Muscle of leg (tissue), 11 donors: ENCODE results near the gene RNF169. TPM values are rescaled to one million over a fixed set of nuclear protein-coding genes. Genes with fewer than 3 reads are reported as not detected.
A peak's percentile ranks its signal among the peaks of the same experiment; 100 is the strongest.

Source experiments
- DNase-seq: peaks from one replicate; pipeline ENCODE4 v3.0.0; 2013
- H3K27ac ChIP-seq: one replicate; pipeline ENCODE4 v1.5.1; 2013; ENCODE audit warnings: mild to moderate bottlenecking, low read length, control low read depth
- H3K27me3 ChIP-seq: one replicate; pipeline ENCODE4 v1.6.1; 2013; ENCODE audit warnings: low read length; ENCODE audit not compliant: control insufficient read depth, insufficient read depth
- H3K36me3 ChIP-seq: one replicate; pipeline ENCODE4 v1.6.1; 2013; ENCODE audit warnings: low read length; ENCODE audit not compliant: control insufficient read depth, insufficient read depth
- H3K4me1 ChIP-seq: one replicate; pipeline ENCODE4 v1.6.1; 2013; ENCODE audit warnings: low read length; ENCODE audit not compliant: control insufficient read depth, insufficient read depth
- H3K4me3 ChIP-seq: one replicate; pipeline ENCODE4 v1.5.1; 2013; ENCODE audit warnings: low read length, control low read depth
- H3K9me3 ChIP-seq: replicated peaks from 2 replicates; pipeline ENCODE4 v1.6.1; 2013; ENCODE audit warnings: low read depth, low read length; ENCODE audit not compliant: control insufficient read depth
- WGBS: methylation state at CpG from one replicate; pipeline ENCODE4 v1.1.5; 2013; ENCODE audit warnings: missing lambda C conversion rate; ENCODE audit not compliant: insufficient coverage; 5-methylcytosine and 5-hydroxymethylcytosine counted together
- polyA plus RNA-seq, 8 donors: library from polyadenylated mRNA; unstranded; fragments of 120-200 nt; gene quantifications; one replicate each; pipeline versions ENCODE4 v1.2.1 to v1.2.3, GENCODE V29; 2013; ENCODE audit warnings: inconsistent platforms in 1 of 8, low replicate concordance in 1 of 8; ENCODE audit not compliant: insufficient read length in 8 of 8, insufficient read depth in 1 of 8
- total RNA-seq: library from RNA; stranded (reverse); fragments of 120-200 nt; gene quantifications from one replicate; pipeline ENCODE4 v1.2.4, GENCODE V29; 2013

The RNF169 gene
- total and polyA plus RNA-seq, 9 donors, result 7.4 to 15.3 (median 11.7) TPM

- H3K36me3 ChIP-seq, result no peaks in the 10 kb centered on the region
- no peak overlapping the region for H3K27ac ChIP-seq
- no peaks in the 10 kb centered on the region for H3K4me1 ChIP-seq
- no peaks in the 10 kb centered on the region for H3K9me3 ChIP-seq
- 45% methylated on average over 2 of the region's 4 CpGs for WGBS
- H3K4me3 ChIP-seq, result no peak overlapping the region
- peak; percentile 25 for DNase-seq
- H3K27me3 ChIP-seq, result no peaks in the 10 kb centered on the region
Observed at GRCh38 chr11:74780248-74781005, 31.8 kb downstream of the RNF169 start.

DNA sequence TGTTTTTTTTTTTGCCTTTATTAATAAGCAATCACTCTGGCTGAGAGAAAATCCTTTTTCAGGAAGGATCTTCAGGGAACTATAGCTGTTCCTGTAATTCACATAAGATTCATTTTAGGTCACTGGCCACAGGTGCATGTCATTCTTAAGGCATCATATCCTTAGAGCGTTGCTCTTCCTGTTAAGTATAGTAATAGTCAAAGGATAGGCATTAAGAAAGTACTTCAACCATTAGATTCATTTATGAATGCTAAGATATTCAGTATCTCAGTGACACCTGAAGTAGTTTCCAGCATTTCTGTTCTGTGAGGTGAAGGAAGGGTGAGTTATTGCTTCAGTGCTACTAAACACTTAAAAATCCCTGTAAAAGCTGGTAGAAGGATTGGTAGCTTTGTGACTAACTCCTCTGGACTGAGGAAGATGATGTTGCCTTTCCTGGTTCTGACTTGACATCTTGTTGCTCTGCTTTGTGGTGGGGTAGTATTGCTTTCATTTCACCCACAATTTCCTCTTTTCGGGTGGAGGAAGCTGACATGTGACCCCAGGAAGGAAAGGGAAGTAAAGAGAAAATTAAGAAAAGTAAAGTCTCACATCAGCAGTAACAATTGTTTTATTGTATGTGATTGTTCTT, 34.7 kb downstream of the RNF169 start:
- Histone ChIP-seq H3K4me1 (no peaks in the 10 kb centered on the region), H3K27me3 (no peaks in the 10 kb centered on the region), H3K36me3 (no peaks in the 10 kb centered on the region), H3K9me3 (no peaks in the 10 kb centered on the region), H3K4me3 (no peak overlapping the region), H3K27ac (peak overlapping the region; percentile 54)
- WGBS, result no CpG with 5 or more reads among the region's 2 CpGs
- peak; percentile 74 for DNase-seq

GRCh38 chr11:74784234-74784633, 35.6 kb downstream of the RNF169 start:
- Histone ChIP-seq H3K36me3 (no peaks in the 10 kb centered on the region), H3K27me3 (no peaks in the 10 kb centered on the region), H3K27ac (no peak overlapping the region), H3K4me1 (no peaks in the 10 kb centered on the region), H3K4me3 (no peak overlapping the region), H3K9me3 (no peaks in the 10 kb centered on the region)
- WGBS, result 38% methylated on average over 2 of the region's 5 CpGs
- peak; percentile 6 for DNase-seq

DNA sequence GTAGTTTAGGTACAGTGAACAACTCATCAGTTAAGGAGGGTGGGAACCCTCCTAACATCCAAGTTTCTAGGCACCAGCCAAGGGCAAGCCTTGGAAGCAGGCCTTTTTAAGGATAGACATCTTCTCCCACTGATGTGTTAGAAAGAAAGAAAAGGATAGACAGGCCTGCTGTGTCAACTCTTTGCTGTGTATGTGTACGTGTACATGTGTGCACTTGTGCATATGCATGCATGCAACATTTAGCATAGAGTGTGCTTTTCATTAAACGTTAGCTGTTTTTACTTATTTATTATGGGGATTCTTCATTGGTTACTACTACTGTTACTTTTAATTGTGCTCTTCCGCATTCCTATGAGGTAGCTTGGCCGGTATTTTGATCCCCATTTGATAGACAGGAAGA, 36.1 kb downstream of the RNF169 start:
- Histone ChIP-seq H3K9me3 (no peaks in the 10 kb centered on the region), H3K4me1 (no peaks in the 10 kb centered on the region), H3K27me3 (no peaks in the 10 kb centered on the region), H3K4me3 (no peak overlapping the region), H3K36me3 (no peaks in the 10 kb centered on the region), H3K27ac (no peak overlapping the region)
- DNase-seq, result no peak
- WGBS, result no CpG with 5 or more reads among the region's 4 CpGs

DNA sequence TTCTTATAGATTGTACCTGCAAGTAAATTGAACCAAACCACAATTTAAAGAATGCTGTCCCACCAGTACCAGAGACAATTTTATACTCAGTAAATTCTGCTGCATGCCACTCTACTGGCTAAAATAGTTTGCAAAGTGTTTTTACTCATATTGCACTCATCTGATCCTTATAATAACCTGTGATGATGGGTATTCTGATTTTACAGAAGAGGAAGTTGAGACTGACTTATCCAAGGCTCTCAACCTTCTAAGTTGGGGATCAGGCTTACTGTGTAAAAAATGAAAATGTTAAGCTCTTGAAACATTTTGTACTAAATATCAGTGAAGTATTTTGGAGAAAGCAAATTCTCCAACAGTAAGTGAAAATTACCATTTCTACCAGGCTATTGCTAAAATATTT, 37.9 kb downstream of the RNF169 start:
- no peak for DNase-seq
- H3K9me3 ChIP-seq, result peaks cover 6% of the 10 kb centered on the region
- no peak overlapping the region for H3K4me3 ChIP-seq
- no peak overlapping the region for H3K27ac ChIP-seq
- peaks cover 13% of the 10 kb centered on the region for H3K36me3 ChIP-seq
- H3K27me3 ChIP-seq, result no peaks in the 10 kb centered on the region
- no peaks in the 10 kb centered on the region for H3K4me1 ChIP-seq

DNA sequence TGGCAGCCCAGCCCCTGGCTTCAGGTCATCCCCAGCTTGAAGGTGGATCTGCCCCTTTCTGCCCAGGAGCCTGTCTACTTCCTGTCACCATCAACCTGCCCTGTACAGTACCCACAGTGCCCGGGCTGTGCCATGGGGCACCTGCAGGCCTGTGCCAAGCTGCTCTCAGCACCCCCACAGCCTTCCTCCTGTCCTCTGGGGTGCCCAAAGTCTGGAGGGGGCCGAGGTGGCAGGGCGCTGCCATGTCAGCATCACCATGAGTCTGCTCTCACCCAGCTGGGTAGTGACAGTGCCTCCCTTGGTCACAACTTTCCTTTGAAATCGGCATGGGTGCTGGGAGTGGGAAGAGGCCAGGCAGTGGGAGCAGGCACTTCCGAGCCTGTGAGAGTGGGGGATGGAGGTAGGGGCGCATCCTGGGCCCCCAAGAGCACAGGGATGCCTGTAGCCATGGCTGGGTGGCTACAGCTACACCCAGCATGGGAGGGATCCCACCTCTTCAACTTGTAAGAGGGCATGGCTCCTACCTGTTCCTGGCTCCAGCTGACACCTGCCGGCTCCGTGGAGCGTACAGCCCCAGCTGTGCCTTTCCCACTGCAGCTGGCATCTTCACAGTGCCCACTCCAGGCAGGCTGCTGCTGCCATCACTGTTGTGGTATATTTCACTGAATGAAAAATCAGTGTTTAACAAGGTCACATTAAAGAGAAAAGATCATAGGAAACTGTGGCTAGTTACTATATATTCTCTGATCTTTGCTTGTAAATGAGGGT, 42.9 kb downstream of the RNF169 start:
- Histone ChIP-seq H3K4me1 (no peaks in the 10 kb centered on the region), H3K27ac (no peak overlapping the region), H3K27me3 (no peaks in the 10 kb centered on the region), H3K4me3 (no peak overlapping the region), H3K36me3 (peaks cover 31% of the 10 kb centered on the region), H3K9me3 (peaks cover 6% of the 10 kb centered on the region)
- WGBS, result 75% methylated on average over 4 of the region's 9 CpGs
- no peak for DNase-seq

DNA sequence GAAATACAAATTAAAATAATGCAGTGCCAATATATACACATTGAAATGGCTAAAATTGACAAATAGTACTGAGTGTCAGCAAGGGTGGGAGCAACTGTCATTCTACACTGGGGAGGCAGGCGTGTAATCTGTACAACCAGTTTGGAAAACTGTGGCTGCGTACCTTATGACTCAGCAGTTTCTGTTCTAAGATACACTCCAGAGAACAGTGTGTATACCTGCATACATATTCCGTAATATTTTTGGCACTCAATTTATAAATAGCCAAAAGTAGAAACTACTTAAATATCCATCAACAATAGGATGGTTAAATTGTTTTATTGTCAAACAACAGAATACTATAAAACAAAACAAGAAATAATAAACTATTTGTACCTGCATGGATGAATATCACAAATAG, 57.6 kb downstream of the RNF169 start:
- WGBS, result no CpG with 5 or more reads among the region's 3 CpGs
- no peaks in the 10 kb centered on the region for H3K27me3 ChIP-seq
- no peak for DNase-seq
- peaks cover 3% of the 10 kb centered on the region for H3K36me3 ChIP-seq
- no peaks in the 10 kb centered on the region for H3K4me1 ChIP-seq
- H3K9me3 ChIP-seq, result no peaks in the 10 kb centered on the region
- H3K27ac ChIP-seq, result no peak overlapping the region
- H3K4me3 ChIP-seq, result no peak overlapping the region

DNA sequence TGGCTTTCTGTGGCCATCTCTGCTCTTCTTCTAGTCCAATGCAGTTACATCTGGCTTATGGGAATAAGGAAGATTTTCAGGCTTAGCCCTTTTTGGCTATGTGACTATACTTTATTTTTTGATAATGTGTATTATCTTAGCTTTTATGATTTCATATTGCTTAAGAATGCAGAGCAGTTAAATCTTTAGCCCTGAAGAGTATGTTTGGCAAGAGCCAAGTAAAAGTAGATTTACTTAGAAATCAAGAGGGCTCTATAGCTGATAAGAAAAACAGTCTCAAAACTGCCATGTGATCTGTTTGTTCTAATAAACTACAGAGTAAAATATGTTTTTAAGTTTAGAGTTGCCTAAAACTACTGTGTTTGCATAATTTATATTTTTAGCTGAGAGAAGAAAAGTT, 61.2 kb downstream of the RNF169 start:
- H3K9me3 ChIP-seq, result no peaks in the 10 kb centered on the region
- H3K36me3 ChIP-seq, result peaks cover 5% of the 10 kb centered on the region
- no peaks in the 10 kb centered on the region for H3K4me1 ChIP-seq
- DNase-seq, result no peak
- H3K27me3 ChIP-seq, result no peaks in the 10 kb centered on the region
- H3K4me3 ChIP-seq, result no peak overlapping the region
- no peak overlapping the region for H3K27ac ChIP-seq

DNA sequence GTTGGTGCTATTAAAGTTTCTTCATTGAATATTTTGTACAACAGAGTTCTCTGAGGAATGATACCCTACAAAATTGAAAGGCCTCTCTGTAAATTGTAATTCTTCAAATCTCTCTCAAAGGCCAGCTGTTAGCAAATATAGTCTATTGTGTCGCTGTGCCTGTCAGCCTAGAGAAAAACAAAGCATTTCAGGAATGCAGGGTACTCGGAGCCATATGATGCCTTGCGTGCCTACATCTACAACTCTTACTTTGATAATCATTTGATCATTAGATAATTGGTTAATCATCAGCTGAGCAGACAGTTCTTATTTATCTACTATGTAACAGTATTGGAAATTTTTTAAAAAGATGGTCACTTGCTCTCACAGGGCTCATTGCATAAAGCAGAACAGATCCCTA, 67.3 kb downstream of the RNF169 start:
- Histone ChIP-seq H3K4me3 (no peak overlapping the region), H3K9me3 (no peaks in the 10 kb centered on the region), H3K27me3 (no peaks in the 10 kb centered on the region), H3K4me1 (no peaks in the 10 kb centered on the region), H3K36me3 (peaks cover 19% of the 10 kb centered on the region), H3K27ac (no peak overlapping the region)
- WGBS, result no CpG with 5 or more reads among the region's 3 CpGs
- no peak for DNase-seq

GRCh38 chr11:74816664-74817063, 68.0 kb downstream of the RNF169 start:
- H3K27me3 ChIP-seq, result no peaks in the 10 kb centered on the region
- no peaks in the 10 kb centered on the region for H3K4me1 ChIP-seq
- 80% methylated on average over 2 of the region's 2 CpGs for WGBS
- H3K27ac ChIP-seq, result no peak overlapping the region
- H3K4me3 ChIP-seq, result no peak overlapping the region
- no peak for DNase-seq
- no peaks in the 10 kb centered on the region for H3K9me3 ChIP-seq
- H3K36me3 ChIP-seq, result peaks cover 15% of the 10 kb centered on the region
